ENCODE results near the gene FRMPD4.

DNA sequence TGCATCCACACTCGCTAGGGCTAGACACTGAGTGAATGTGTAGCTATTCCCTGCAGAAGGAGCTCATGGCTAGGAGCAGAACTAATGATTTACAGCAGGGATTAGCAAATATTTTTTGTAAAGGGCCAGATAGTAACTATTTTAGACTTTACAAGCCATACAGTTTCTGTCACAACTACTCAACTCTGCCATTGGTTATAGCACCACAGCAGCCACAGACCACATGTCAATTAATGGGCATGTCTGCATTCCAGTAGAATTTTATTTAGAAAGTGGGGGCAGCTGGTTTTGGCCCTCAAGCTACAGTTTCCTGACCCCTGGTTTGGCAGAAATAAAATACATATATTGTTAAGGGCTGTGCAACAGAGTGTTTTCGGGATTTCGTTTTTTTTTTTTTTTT, 192.6 kb downstream of the FRMPD4 start:
- TF ChIP-seq, protein P1, sequence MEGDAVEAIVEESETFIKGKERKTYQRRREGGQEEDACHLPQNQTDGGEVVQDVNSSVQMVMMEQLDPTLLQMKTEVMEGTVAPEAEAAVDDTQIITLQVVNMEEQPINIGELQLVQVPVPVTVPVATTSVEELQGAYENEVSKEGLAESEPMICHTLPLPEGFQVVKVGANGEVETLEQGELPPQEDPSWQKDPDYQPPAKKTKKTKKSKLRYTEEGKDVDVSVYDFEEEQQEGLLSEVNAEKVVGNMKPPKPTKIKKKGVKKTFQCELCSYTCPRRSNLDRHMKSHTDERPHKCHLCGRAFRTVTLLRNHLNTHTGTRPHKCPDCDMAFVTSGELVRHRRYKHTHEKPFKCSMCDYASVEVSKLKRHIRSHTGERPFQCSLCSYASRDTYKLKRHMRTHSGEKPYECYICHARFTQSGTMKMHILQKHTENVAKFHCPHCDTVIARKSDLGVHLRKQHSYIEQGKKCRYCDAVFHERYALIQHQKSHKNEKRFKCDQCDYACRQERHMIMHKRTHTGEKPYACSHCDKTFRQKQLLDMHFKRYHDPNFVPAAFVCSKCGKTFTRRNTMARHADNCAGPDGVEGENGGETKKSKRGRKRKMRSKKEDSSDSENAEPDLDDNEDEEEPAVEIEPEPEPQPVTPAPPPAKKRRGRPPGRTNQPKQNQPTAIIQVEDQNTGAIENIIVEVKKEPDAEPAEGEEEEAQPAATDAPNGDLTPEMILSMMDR (IDR thresholded peaks at IDR 0.05; ENCODE audit: low read length), result no peak
- no peak for TF ChIP-seq EZH2 (optimal IDR thresholded peaks at IDR 0.05; ENCODE audit: low read depth, low read length)
- TF ChIP-seq EZH2phosphoT487 (IDR thresholded peaks at IDR 0.05; ENCODE audit: low read length), result no peak
